ENCODE data around the gene STKLD1. TPM values are rescaled to one million over a fixed set of nuclear protein-coding genes. Genes with fewer than 3 reads are reported as not detected.

STKLD1 gene
- total RNA-seq, 1 experiment from 2014 or later = 0.94 TPM

DNA sequence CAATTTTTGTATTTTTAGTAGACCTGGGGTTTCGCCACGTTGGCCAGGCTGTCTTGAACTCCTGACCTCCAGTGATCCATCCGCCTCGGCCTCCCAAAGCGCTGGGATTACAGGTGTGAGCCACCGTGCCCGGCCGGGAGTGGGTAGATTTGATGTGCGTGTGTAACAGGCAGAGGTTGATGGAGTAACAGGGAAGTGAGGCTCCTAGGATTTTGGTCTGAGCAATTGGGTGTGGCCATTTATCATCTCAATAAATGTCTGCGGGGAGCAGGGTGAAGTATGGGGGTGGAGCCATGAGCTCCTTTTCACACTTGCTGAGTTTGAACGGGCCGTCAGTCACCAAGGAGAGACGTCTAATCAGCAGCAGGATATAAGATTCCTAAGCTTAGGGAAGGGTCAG lies 42.8 kb downstream of the STKLD1 start:
- Mint-ChIP-seq H3K9me3 (ENCODE audit: low read depth, unreplicated experiment) (no peaks in the 10 kb centered on the region), H3K27ac (ENCODE audit: unreplicated experiment) (peak overlapping the region; percentile 87), H3K27me3 (ENCODE audit: unreplicated experiment) (no peaks in the 10 kb centered on the region), H3K4me1 (ENCODE audit: low read depth, unreplicated experiment) (peaks cover 20% of the 10 kb centered on the region), H3K4me3 (ENCODE audit: low read depth, unreplicated experiment) (peak overlapping the region; percentile 92), H3K36me3 (ENCODE audit: insufficient read depth, unreplicated experiment) (peaks cover 41% of the 10 kb centered on the region)
- intact Hi-C loops (cut with micrococcal nuclease; ENCODE audit: unreplicated experiment) = no loop called here
- no peak for DNase-seq
- CTCF ChIA-PET = no interaction called here
- TF ChIP-seq CTCF (IDR thresholded peaks at IDR 0.05; ENCODE audit: unreplicated experiment) = no peak
- no TSS peak for BruUV-seq (replicated peaks)

DNA sequence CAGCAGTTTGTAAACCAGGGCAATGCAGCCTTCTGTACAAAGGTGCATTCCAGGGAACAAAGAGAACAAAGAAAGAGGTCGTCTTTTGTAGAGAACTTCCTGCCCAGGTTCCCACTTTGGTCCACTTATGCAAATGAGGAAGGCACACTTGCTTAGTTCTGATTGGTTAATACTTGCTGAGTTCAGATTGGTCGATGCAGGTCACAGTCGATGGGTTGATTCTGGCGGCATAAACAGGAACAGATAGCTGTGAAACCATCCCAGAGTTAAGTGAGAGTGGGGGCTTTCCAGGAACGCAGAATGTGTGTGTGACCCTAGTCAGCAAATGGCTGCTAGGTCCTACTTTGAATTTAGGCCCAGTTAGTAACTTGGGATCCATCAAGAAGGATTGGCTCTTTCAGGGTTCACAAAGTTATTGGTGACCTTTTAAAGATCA lies 44.2 kb downstream of the STKLD1 start:
- Mint-ChIP-seq H3K27ac (ENCODE audit: unreplicated experiment) (no peak overlapping the region), H3K4me1 (ENCODE audit: low read depth, unreplicated experiment) (peaks cover 20% of the 10 kb centered on the region), H3K9me3 (ENCODE audit: low read depth, unreplicated experiment) (no peaks in the 10 kb centered on the region), H3K36me3 (ENCODE audit: insufficient read depth, unreplicated experiment) (peaks cover 37% of the 10 kb centered on the region), H3K4me3 (ENCODE audit: low read depth, unreplicated experiment) (no peak overlapping the region), H3K27me3 (ENCODE audit: unreplicated experiment) (no peaks in the 10 kb centered on the region)
- no TSS peak for BruUV-seq (replicated peaks)
- TF ChIP-seq CTCF (IDR thresholded peaks at IDR 0.05; ENCODE audit: unreplicated experiment) = no peak
- intact Hi-C loops (cut with micrococcal nuclease; ENCODE audit: unreplicated experiment) = no loop called here
- CTCF ChIA-PET = no interaction called here
- no peak for DNase-seq

- Mint-ChIP-seq H3K4me3 (ENCODE audit: low read depth, unreplicated experiment) (no peak within 1 kb of the TSS), H3K27ac (ENCODE audit: unreplicated experiment) (no peak within 1 kb of the TSS), H3K27me3 (ENCODE audit: unreplicated experiment) (no peaks in the 10 kb centered on the region), H3K4me1 (ENCODE audit: low read depth, unreplicated experiment) (peaks cover 20% of the 10 kb centered on the region), H3K36me3 (ENCODE audit: insufficient read depth, unreplicated experiment) (peaks cover 34% of the 10 kb centered on the region), H3K9me3 (ENCODE audit: low read depth, unreplicated experiment) (no peaks in the 10 kb centered on the region)
- DNase-seq = no peak
- no peak for TF ChIP-seq CTCF (IDR thresholded peaks at IDR 0.05; ENCODE audit: unreplicated experiment)
- BruUV-seq (replicated peaks) = no TSS peak
- CTCF ChIA-PET = no interaction called here
- intact Hi-C loops (cut with micrococcal nuclease; ENCODE audit: unreplicated experiment) = no loop called here
Measured at GRCh38 chr9:133421615-133422542, 45.7 kb downstream of the STKLD1 start, which contains the start of gene ADAMTS13. ADAMTS13 (plus strand) TSS chr9:133422367; CDS start chr9:133422444, 77 bp downstream.

DNA sequence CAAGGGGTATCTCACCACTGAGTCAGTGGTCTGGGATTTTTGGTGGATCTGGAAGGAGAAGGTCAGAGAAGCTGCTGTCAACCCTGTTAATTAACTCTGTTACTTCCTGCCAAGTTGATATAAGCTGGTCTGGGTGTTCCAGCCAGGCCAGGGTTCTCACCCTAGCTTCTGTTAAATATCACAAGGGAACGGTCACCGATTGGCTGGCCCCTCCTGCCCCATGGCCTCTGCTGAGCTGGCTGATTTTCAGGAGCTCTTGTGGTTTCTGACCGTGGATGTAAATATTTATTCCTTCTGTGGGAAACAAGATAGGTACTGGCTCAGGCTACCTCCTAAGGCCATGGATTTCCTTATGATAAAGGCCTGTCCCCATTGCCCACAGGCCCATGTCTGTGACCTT lies 47.0 kb downstream of the STKLD1 start:
- H3K36me3 Mint-ChIP-seq (ENCODE audit: insufficient read depth, unreplicated experiment) = peaks cover 20% of the 10 kb centered on the region
- CTCF ChIA-PET = no interaction called here
- no peak for TF ChIP-seq CTCF (IDR thresholded peaks at IDR 0.05; ENCODE audit: unreplicated experiment)
- H3K4me1 Mint-ChIP-seq (ENCODE audit: low read depth, unreplicated experiment) = peaks cover 20% of the 10 kb centered on the region
- no peak overlapping the region for H3K4me3 Mint-ChIP-seq (ENCODE audit: low read depth, unreplicated experiment)
- no peak for DNase-seq
- peaks cover 11% of the 10 kb centered on the region for H3K27me3 Mint-ChIP-seq (ENCODE audit: unreplicated experiment)
- H3K27ac Mint-ChIP-seq (ENCODE audit: unreplicated experiment) = no peak overlapping the region
- H3K9me3 Mint-ChIP-seq (ENCODE audit: low read depth, unreplicated experiment) = no peaks in the 10 kb centered on the region
- intact Hi-C loops (cut with micrococcal nuclease; ENCODE audit: unreplicated experiment) = no loop called here
- BruUV-seq (replicated peaks) = no TSS peak

All from Calu3 (cell line).